ENCODE measurements around the gene LDLRAD3. TPM values are rescaled to one million over a fixed set of nuclear protein-coding genes. Genes with fewer than 3 reads are reported as not detected.

LDLRAD3 gene
- total RNA-seq, 3 donors from 2014 or later = 1.0 to 8.1 (median 2.0) TPM

GRCh38 chr11:36077886-36078685 lies 134.2 kb downstream of the LDLRAD3 start:
- TF ChIP-seq CTCF (IDR thresholded peaks at IDR 0.05) = no peak
- no peak for DNase-seq
- Histone ChIP-seq H3K4me3 (no peak overlapping the region), H3K36me3 (ENCODE audit: low read depth) (no peaks in the 10 kb centered on the region), H3K4me1 (ENCODE audit: low read depth) (no peaks in the 10 kb centered on the region), H3K9me3 (no peaks in the 10 kb centered on the region)
- intact Hi-C loops (cut with DNase I, micrococcal nuclease) = no loop called here
- ATAC-seq = no peak

- intact Hi-C loops (cut with DNase I, micrococcal nuclease) = no loop called here
- no peaks in the 10 kb centered on the region for H3K9me3 ChIP-seq
- H3K4me1 ChIP-seq (ENCODE audit: low read depth) = no peaks in the 10 kb centered on the region
- no peaks in the 10 kb centered on the region for H3K36me3 ChIP-seq (ENCODE audit: low read depth)
- DNase-seq (no peak), ATAC-seq (no peak)
- no peak overlapping the region for H3K4me3 ChIP-seq
- TF ChIP-seq CTCF (IDR thresholded peaks at IDR 0.05) = no peak
Measured at GRCh38 chr11:36078686-36079055, 134.8 kb downstream of the LDLRAD3 start.

GRCh38 chr11:36079878-36080675 lies 136.2 kb downstream of the LDLRAD3 start:
- ATAC-seq = no peak
- Histone ChIP-seq H3K9me3 (no peaks in the 10 kb centered on the region), H3K4me1 (ENCODE audit: low read depth) (no peaks in the 10 kb centered on the region), H3K36me3 (ENCODE audit: low read depth) (no peaks in the 10 kb centered on the region), H3K4me3 (no peak overlapping the region)
- DNase-seq = no peak
- no peak for TF ChIP-seq CTCF (IDR thresholded peaks at IDR 0.05)
- intact Hi-C loops (cut with DNase I, micrococcal nuclease) = no loop called here

- H3K4me1 ChIP-seq (ENCODE audit: low read depth) = no peaks in the 10 kb centered on the region
- intact Hi-C loops (cut with DNase I, micrococcal nuclease) = no loop called here
- DNase-seq = no peak
- TF ChIP-seq CTCF (IDR thresholded peaks at IDR 0.05) = no peak
- H3K4me3 ChIP-seq = no peak overlapping the region
- ATAC-seq = no peak
- H3K9me3 ChIP-seq = no peaks in the 10 kb centered on the region
- H3K36me3 ChIP-seq (ENCODE audit: low read depth) = no peaks in the 10 kb centered on the region
Measured at GRCh38 chr11:36081274-36081945, 137.5 kb downstream of the LDLRAD3 start.

- intact Hi-C loops (cut with DNase I, micrococcal nuclease) = loop anchor here in 1 of 2 donors (5.0 kb wide), 1 partner anchor 49 kb away; no protein-coding TSS in a partner anchor
- H3K4me3 ChIP-seq = no peak overlapping the region
- no peak for DNase-seq
Measured at GRCh38 chr11:36086366-36086765, 142.5 kb downstream of the LDLRAD3 start.

More at GRCh38 chr11:36086366-36086765, 142.5 kb downstream of the LDLRAD3 start:
- H3K4me1 ChIP-seq (ENCODE audit: low read depth) = no peaks in the 10 kb centered on the region
- no peak for TF ChIP-seq CTCF (IDR thresholded peaks at IDR 0.05)
- no peaks in the 10 kb centered on the region for H3K9me3 ChIP-seq
- H3K36me3 ChIP-seq (ENCODE audit: low read depth) = no peaks in the 10 kb centered on the region
- no peak for ATAC-seq
